Neural progenitor cell (in vitro differentiated cells): Measurements from ENCODE around the gene SPRY4. TPM values are rescaled to one million over a fixed set of nuclear protein-coding genes. Genes with fewer than 3 reads are reported as not detected.
A peak's percentile ranks its signal among the peaks of the same experiment; 100 is the strongest.

ENCODE experiments used
- DNase-seq: peaks from one replicate; pipeline ENCODE4 v3.0.0-alpha.2; 2016; ENCODE audit warnings: low spot score
- H2AFZ ChIP-seq: fragments of 200-600 bp; sonication (generic); replicated peaks from 2 replicates; pipeline ENCODE4 v1.6.1; 2016; ENCODE audit warnings: antibody characterized with exemption
- H3F3A ChIP-seq: fragments of 200-600 bp; sonication (generic); 2 replicates; pipeline ENCODE4 v1.6.1; 2016; ENCODE audit warnings: antibody characterized with exemption, low read depth
- H3K27ac ChIP-seq: fragments of 200-600 bp; sonication (generic); 2 replicates; pipeline ENCODE4 v1.5.1; 2016; ENCODE audit warnings: mild to moderate bottlenecking
- H3K27me3 ChIP-seq: fragments of 200-600 bp; sonication (generic); 2 replicates; pipeline ENCODE4 v1.6.1; 2016; ENCODE audit warnings: mild to moderate bottlenecking, moderate library complexity
- H3K36me3 ChIP-seq: fragments of 200-600 bp; sonication (generic); 2 replicates; pipeline ENCODE4 v1.5.1; 2016
- H3K4me1 ChIP-seq: fragments of 200-600 bp; sonication (generic); 2 replicates; pipeline ENCODE4 v1.6.1; 2016; ENCODE audit warnings: mixed run types
- H3K4me2 ChIP-seq: fragments of 200-600 bp; sonication (generic); 2 replicates; pipeline ENCODE4 v1.6.1; 2016
- H3K4me3 ChIP-seq: fragments of 200-600 bp; sonication (generic); 2 replicates; pipeline ENCODE4 v1.5.1; 2016
- H3K79me2 ChIP-seq: fragments of 200-600 bp; sonication (generic); 2 replicates; pipeline ENCODE4 v1.6.1; 2016; ENCODE audit warnings: low read depth
- H3K9ac ChIP-seq: fragments of 200-600 bp; sonication (generic); 2 replicates; pipeline ENCODE4 v1.6.1; 2016
- H3K9me3 ChIP-seq: fragments of 200-600 bp; sonication (generic); 2 replicates; pipeline ENCODE4 v1.5.1; 2016; ENCODE audit warnings: low read depth
- H4K20me1 ChIP-seq: fragments of 200-600 bp; sonication (generic); 2 replicates; pipeline ENCODE4 v1.6.1; 2016; ENCODE audit warnings: low read depth
- H3K27ac Mint-ChIP-seq: 3 replicates; pipeline ENCODE4 v1.8.0; 2021; ENCODE audit warnings: mixed read lengths
- H3K27me3 Mint-ChIP-seq: 2 replicates; pipeline ENCODE4 v1.8.0; 2022; ENCODE audit warnings: low read depth, mild to moderate bottlenecking, inconsistent platforms, moderate library complexity, mixed read lengths; ENCODE audit not compliant: insufficient read depth
- H3K36me3 Mint-ChIP-seq: 3 replicates; pipeline ENCODE4 v1.8.0; 2021; ENCODE audit warnings: mixed read lengths
- H3K4me1 Mint-ChIP-seq: 3 replicates; pipeline ENCODE4 v1.8.0; 2021; ENCODE audit warnings: mixed read lengths
- H3K4me3 Mint-ChIP-seq: 3 replicates; pipeline ENCODE4 v1.8.0; 2021; ENCODE audit warnings: mild to moderate bottlenecking, moderate library complexity, mixed read lengths
- H3K9me3 Mint-ChIP-seq: 3 replicates; pipeline ENCODE4 v1.8.0; 2020; ENCODE audit warnings: mixed read lengths
- EZH2 ChIP-seq: fragments of 200-600 bp; sonication (generic); IDR thresholded peaks from 2 replicates; pipeline ENCODE4 v1.6.1; 2017; ENCODE audit warnings: antibody characterized with exemption, mild to moderate bottlenecking, moderate library complexity
- EZH2phosphoT487 ChIP-seq: fragments of 200-600 bp; sonication (generic); IDR thresholded peaks from 2 replicates; pipeline ENCODE4 v1.6.1; 2017; ENCODE audit warnings: antibody characterized with exemption
- total RNA-seq: library from RNA; depleted of rRNA; stranded (reverse); fragments of >200 nt; gene quantifications from 2 replicates; pipeline ENCODE4 v1.2.3, GENCODE V29; 2015; ENCODE audit warnings: low replicate concordance
- TF ChIP-seq, protein P1 (sequence below): fragments of 200-600 bp; sonication (generic); IDR thresholded peaks from 2 replicates; pipeline ENCODE4 v1.5.1; 2017; ENCODE audit warnings: antibody characterized with exemption, mild to moderate bottlenecking

Gene SPRY4
- total RNA-seq, 1 donor from 2014 or later, result 0.13 TPM

DNA sequence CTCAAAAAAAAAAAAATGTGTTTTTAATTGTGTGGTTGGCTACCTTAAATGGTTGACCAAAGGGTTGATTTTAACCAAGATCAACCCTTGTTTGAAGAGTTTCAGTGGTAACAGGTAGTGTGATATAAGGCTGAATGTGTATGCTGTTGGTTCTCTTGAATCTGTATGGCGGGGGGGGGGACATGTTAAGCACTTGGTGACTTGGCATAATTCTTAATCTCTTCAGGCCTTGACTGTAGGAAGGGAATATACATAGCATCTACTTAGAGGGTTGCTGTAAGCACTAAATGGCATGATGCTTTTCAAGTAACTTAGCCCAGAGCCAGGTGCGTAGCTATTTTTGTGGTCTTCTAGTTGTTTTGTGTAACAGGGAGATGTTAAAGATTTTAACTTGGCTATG lies 5.6 kb upstream of the SPRY4 start:
- H3K36me3 Mint-ChIP-seq, result no peaks in the 10 kb centered on the region

DNA sequence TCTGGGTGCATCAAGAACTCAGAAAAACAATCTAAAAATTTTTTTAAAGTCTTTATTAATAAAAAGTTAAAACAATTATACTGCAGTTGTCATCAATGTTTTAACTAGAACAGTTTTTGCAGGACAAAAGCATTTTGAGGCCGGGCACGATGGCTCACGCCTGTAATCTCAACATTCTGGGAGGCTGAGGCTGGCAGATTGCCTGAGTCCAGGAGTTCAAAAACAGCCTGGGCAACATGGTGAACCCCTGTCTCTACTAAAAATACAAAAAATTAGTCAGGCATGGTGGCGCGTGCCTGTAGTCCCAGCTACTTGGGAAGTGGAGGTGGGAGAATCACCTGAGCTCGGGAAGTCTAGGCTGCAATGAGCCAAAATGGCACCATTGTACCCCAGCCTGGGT lies 5.2 kb upstream of the SPRY4 start:
- peaks cover 26% of the 10 kb centered on the region for H4K20me1 ChIP-seq
- no peaks in the 10 kb centered on the region for H3K9me3 ChIP-seq
- no peak for DNase-seq
- no peaks in the 10 kb centered on the region for H3K79me2 ChIP-seq
- H3K27ac ChIP-seq, result no peak overlapping the region
- no peak overlapping the region for H3K27ac Mint-ChIP-seq
- no peak overlapping the region for H2AFZ ChIP-seq
- TF ChIP-seq EZH2 (no peak), EZH2phosphoT487 (no peak)
- TF ChIP-seq, protein P1, sequence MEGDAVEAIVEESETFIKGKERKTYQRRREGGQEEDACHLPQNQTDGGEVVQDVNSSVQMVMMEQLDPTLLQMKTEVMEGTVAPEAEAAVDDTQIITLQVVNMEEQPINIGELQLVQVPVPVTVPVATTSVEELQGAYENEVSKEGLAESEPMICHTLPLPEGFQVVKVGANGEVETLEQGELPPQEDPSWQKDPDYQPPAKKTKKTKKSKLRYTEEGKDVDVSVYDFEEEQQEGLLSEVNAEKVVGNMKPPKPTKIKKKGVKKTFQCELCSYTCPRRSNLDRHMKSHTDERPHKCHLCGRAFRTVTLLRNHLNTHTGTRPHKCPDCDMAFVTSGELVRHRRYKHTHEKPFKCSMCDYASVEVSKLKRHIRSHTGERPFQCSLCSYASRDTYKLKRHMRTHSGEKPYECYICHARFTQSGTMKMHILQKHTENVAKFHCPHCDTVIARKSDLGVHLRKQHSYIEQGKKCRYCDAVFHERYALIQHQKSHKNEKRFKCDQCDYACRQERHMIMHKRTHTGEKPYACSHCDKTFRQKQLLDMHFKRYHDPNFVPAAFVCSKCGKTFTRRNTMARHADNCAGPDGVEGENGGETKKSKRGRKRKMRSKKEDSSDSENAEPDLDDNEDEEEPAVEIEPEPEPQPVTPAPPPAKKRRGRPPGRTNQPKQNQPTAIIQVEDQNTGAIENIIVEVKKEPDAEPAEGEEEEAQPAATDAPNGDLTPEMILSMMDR, result no peak
- no peak overlapping the region for H3K4me2 ChIP-seq
- peaks cover 37% of the 10 kb centered on the region for H3K27me3 ChIP-seq
- no peaks in the 10 kb centered on the region for H3K36me3 ChIP-seq
- peaks cover 33% of the 10 kb centered on the region for H3K4me1 Mint-ChIP-seq
- H3K36me3 Mint-ChIP-seq, result no peaks in the 10 kb centered on the region
- peaks cover 9% of the 10 kb centered on the region for H3K27me3 Mint-ChIP-seq
- H3K4me1 ChIP-seq, result peaks cover 22% of the 10 kb centered on the region
- no peak overlapping the region for H3K9ac ChIP-seq
- no peak overlapping the region for H3K4me3 ChIP-seq
- peaks cover 32% of the 10 kb centered on the region for H3F3A ChIP-seq
- no peaks in the 10 kb centered on the region for H3K9me3 Mint-ChIP-seq
- no peak overlapping the region for H3K4me3 Mint-ChIP-seq

More for the DNA sequence above, 5.6 kb upstream of the SPRY4 start:
- no peaks in the 10 kb centered on the region for H3K36me3 ChIP-seq
- peaks cover 6% of the 10 kb centered on the region for H3K27me3 Mint-ChIP-seq
- peaks cover 22% of the 10 kb centered on the region for H3K4me1 ChIP-seq
- peaks cover 34% of the 10 kb centered on the region for H3K4me1 Mint-ChIP-seq
- H4K20me1 ChIP-seq, result peaks cover 23% of the 10 kb centered on the region
- no peak overlapping the region for H3K27ac ChIP-seq
- no peaks in the 10 kb centered on the region for H3K9me3 Mint-ChIP-seq
- DNase-seq, result no peak
- no peak overlapping the region for H3K4me3 ChIP-seq
- TF ChIP-seq, protein P1, result no peak
- TF ChIP-seq EZH2phosphoT487 (no peak), EZH2 (no peak)
- peaks cover 28% of the 10 kb centered on the region for H3F3A ChIP-seq
- no peak overlapping the region for H3K9ac ChIP-seq
- H2AFZ ChIP-seq, result no peak overlapping the region
- no peaks in the 10 kb centered on the region for H3K79me2 ChIP-seq
- no peak overlapping the region for H3K4me3 Mint-ChIP-seq
- H3K27ac Mint-ChIP-seq, result no peak overlapping the region
- peaks cover 37% of the 10 kb centered on the region for H3K27me3 ChIP-seq
- no peaks in the 10 kb centered on the region for H3K9me3 ChIP-seq
- H3K4me2 ChIP-seq, result no peak overlapping the region

DNA sequence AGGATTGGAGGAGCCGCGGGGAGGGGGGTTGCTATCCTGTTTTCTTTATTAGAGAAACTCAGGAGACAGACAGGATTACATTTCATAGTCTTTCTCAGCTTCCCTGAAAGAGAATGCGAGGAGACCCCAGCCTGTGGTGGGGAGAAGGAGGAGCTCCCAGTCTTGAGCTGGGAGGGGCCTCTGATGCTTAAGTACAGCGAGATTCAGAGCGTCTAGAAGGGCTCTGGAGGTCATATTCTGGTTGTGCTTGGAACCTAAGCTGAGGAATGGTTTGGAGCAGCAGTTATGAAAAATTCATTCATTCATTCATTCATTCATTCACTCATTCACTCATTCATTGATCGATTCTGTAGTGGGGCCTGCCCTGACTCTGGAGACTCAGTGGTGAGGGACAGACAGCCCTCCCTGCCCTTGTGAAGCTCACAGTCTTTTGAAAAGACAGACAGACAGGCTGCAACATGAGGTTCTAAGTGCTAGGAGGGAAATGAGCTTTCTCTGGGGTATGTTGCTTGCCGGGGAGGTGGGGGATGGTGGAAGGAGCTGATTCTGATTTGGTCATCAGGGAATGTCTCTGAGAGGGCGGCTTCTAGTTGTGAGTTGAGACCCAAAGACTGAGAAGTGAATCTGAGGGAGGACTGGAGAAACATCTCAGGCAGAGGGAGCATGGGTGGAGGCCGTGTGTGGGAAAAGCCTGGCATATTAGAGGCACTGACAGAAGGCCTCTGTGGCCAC lies 2.5 kb upstream of the SPRY4 start:
- H3K4me3 ChIP-seq, result no peak overlapping the region
- Mint-ChIP-seq H3K36me3 (no peaks in the 10 kb centered on the region), H3K9me3 (no peaks in the 10 kb centered on the region), H3K27me3 (peaks cover 13% of the 10 kb centered on the region), H3K4me1 (peaks cover 37% of the 10 kb centered on the region), H3K4me3 (peak overlapping the region; percentile 97), H3K27ac (peak overlapping the region; percentile 84)
- H4K20me1 ChIP-seq, result peaks cover 49% of the 10 kb centered on the region
- TF ChIP-seq EZH2 (no peak), EZH2phosphoT487 (no peak)
- TF ChIP-seq, protein P1, result no peak
- H3K27me3 ChIP-seq, result peaks cover 62% of the 10 kb centered on the region
- H3F3A ChIP-seq, result peaks cover 41% of the 10 kb centered on the region
- no peak overlapping the region for H3K9ac ChIP-seq
- DNase-seq, result peak; percentile 52
- H3K9me3 ChIP-seq, result no peaks in the 10 kb centered on the region
- no peak overlapping the region for H3K27ac ChIP-seq
- no peak overlapping the region for H2AFZ ChIP-seq
- H3K4me2 ChIP-seq, result peak overlapping the region; percentile 90
- no peaks in the 10 kb centered on the region for H3K79me2 ChIP-seq
- H3K4me1 ChIP-seq, result peaks cover 36% of the 10 kb centered on the region
- H3K36me3 ChIP-seq, result no peaks in the 10 kb centered on the region
